Heart left ventricle (tissue), 16 donors: ENCODE measurements around the gene TALDO1. TPM values are rescaled to one million over a fixed set of nuclear protein-coding genes. Genes with fewer than 3 reads are reported as not detected.

Experiments
- ATAC-seq, 4 donors: fragments of 200-7000 bp; cut with Tn5 transposase; one replicate each; pipeline ENCODE4 v1.9.1; 2020 to 2022; ENCODE audit warnings: moderate library complexity in 4 of 4, mild to moderate bottlenecking in 3 of 4, moderate number of reproducible peaks in 1 of 4
- DNase-seq, 5 donors: peaks; one replicate each; pipeline ENCODE4 v3.0.0-alpha.2; 2020
- H3K27ac ChIP-seq, 12 donors: fragments of 200-600 bp; sonication (generic) in 4 of 12; one replicate each; pipeline versions ENCODE4 v1.5.0 to v1.8.0; 2016 to 2022; ENCODE audit warnings: mild to moderate bottlenecking in 2 of 12
- H3K27me3 ChIP-seq, 9 donors: fragments of 200-600 bp; sonication (generic) in 2 of 9; one replicate each; pipeline versions ENCODE4 v1.5.1 to v1.8.0; 2016 to 2022; ENCODE audit warnings: mild to moderate bottlenecking in 3 of 9
- H3K36me3 ChIP-seq, 9 donors: fragments of 200-600 bp; sonication (generic) in 2 of 9; one replicate each; pipeline versions ENCODE4 v1.5.0 to v1.8.0; 2018 to 2022; ENCODE audit warnings: mild to moderate bottlenecking in 2 of 9
- H3K4me1 ChIP-seq, 12 donors: fragments of 200-600 bp; sonication (generic) in 4 of 12; one replicate each; pipeline versions ENCODE4 v1.5.0 to v1.8.0; 2016 to 2022; ENCODE audit warnings: mild to moderate bottlenecking in 3 of 12
- H3K4me3 ChIP-seq, 12 donors: fragments of 200-600 bp; sonication (generic) in 4 of 12; one replicate each; pipeline versions ENCODE4 v1.5.0 to v1.8.0; 2017 to 2022; ENCODE audit warnings: mild to moderate bottlenecking in 9 of 12, moderate library complexity in 4 of 12
- H3K9me3 ChIP-seq, 12 donors: fragments of 200-600 bp; sonication (generic) in 4 of 12; one replicate each; pipeline versions ENCODE4 v1.5.0 to v1.8.0; 2016 to 2022; ENCODE audit warnings: mild to moderate bottlenecking in 1 of 12
- CTCF ChIP-seq, 12 donors: fragments of 200-600 bp; sonication (generic) in 4 of 12; IDR thresholded peaks; one replicate each; pipeline versions ENCODE4 v1.5.0 to v1.8.0; 2018 to 2022; ENCODE audit warnings: antibody characterized with exemption in 12 of 12, mild to moderate bottlenecking in 5 of 12
- POLR2A ChIP-seq, 2 donors: fragments of 450-650 bp; IDR thresholded peaks; one replicate each; pipeline ENCODE4 v1.6.1; 2017; ENCODE audit warnings: antibody characterized with exemption in 2 of 2, mild to moderate bottlenecking in 2 of 2, moderate library complexity in 2 of 2
- WGBS, 4 donors: extraction: QIAGEN DNeasy Blood & Tissue Kit in 2 of 4; methylation state at CpG; one replicate each; pipeline versions ENCODE4 v1.1.5 to v1.1.7; 2013 to 2018; 5-methylcytosine and 5-hydroxymethylcytosine counted together
- intact Hi-C, 10 donors: fragments of 100-400 bp; cut with DNase I; formaldehyde crosslinking; loops; one replicate each; pipeline versions ENCODE4 v1.11.1 to v1.14.2; 2022
- polyA plus RNA-seq, 2 donors: library from polyadenylated mRNA; stranded (reverse); fragments of 200-250 nt; gene quantifications; one replicate each; pipeline ENCODE4 v1.2.3, GENCODE V29; 2013
- total RNA-seq, 9 donors: library from RNA; depleted of rRNA in 2 of 9; stranded (reverse); fragments of >200 nt in 2 of 9; fragmentation: NEBNext Ultra II Directional in 3 of 9; extraction: Animal tissue kit (Norgen Biotek cat#: 25700) in 3 of 9; gene quantifications; one replicate each; pipeline versions ENCODE4 v1.1.0 to v1.2.4, GENCODE V29; 2016 to 2023
- donor health status: ischemic (EF 13 %, LVEDD 7.1; RV severe dilation, severe dysfunction).
- donor health status: healthy with polysubstance abuse.
- donor health status: DM: no; HTN: yes; CAD: no.
- donor health status: DM: no; HTN: no; CAD: no.
- donor health status: ischemic (EF 25% LVEDD 6.9; RV normal size, moderate dysfunction).
- donor health status: ischemic (EF 25% LVEDD 5.7; RV mildly dilated, moderate dysfunction).
- donor health status: healthy.
- donor health status: DM: yes; HTN: yes; CAD: no.
- donor health status: ischemic (EF 35%, LVEDD 5.7; RV mildly dilated, moderate dysfunction).
- donor health status: nonischemic (EF 11% LVEDD 7.7; RV severe dilation, severe dysfunction).
- donor health status: DM: yes; HTN: yes; CAD: no.
- donor health status: PGD.
- donor health status: ischemic (EF 29% LVEDD 5.4; RV normal size, mild dysfunction).
- donor health status: nonischemic (EF 23%, LVEDD 6.1; RV moderate dilation, normal function).

Gene TALDO1
- total and polyA plus RNA-seq, 11 donors = 66.9 to 145 (median 105) TPM

GRCh38 chr11:797296-798092 lies 50.2 kb downstream of the TALDO1 start:
- peak; percentile 17 to 59 (median 50) for ATAC-seq
- TF ChIP-seq POLR2A (IDR thresholded peaks at IDR 0.05) = no peak
- no peak for TF ChIP-seq CTCF (IDR thresholded peaks at IDR 0.05)
- 1% methylated on average over 31 to 57 of the region's 57 CpGs for WGBS, 4 donors
- H3K36me3 ChIP-seq = peaks cover 0 to 34% (median 6%) of the 10 kb centered on the region in 9 donors
- H3K27me3 ChIP-seq = no peaks in the 10 kb centered on the region
- intact Hi-C loops = loop anchor here in 2 of 10 donors (1.0 to 10.0 kb wide), 3 partner anchors 20 to 115 kb away; partner anchors contain the start of genes CHID1 (in 1 of the 2) and GATD1 (in 1 of the 2)
- peak overlapping the region; percentile 37 to 88 (median 84) for H3K27ac ChIP-seq
- no peaks in the 10 kb centered on the region for H3K9me3 ChIP-seq
- peaks cover 6 to 40% (median 24%) of the 10 kb centered on the region in 12 donors for H3K4me1 ChIP-seq
- peak overlapping the region; percentile 50 to 89 (median 78) for H3K4me3 ChIP-seq
- peak; percentile 73 to 83 (median 76) for DNase-seq

DNA sequence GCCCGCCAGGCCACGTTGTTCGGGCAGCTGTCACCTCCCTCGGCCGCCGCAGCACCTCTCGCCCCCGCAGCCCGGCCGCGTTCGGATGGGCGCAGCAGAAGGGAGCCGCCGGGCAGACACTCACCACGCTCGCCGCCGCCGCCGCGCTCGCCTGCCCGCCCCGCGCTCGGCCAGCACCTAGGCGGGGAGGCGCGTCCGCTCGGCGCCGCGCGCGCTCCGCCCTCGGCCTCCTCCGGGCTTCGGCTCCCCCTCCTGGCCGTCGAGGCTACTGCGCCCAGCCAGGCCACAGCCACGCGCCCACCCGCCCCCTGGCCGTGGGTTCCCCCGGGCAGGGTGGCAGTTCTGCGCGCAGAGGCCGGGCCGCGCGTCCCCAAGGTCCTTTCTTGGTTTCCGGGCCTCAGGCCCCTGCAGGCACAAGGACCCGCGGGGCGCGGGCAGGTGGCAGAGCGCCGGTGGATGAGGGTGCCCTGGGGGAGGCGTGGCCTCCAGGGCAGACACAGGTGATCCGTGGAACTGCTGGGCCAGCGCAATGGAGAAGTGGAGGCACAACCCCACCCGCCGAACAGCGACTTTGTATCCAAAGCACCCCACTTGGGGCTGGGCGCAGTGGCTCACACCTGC lies 50.9 kb downstream of the TALDO1 start, which contains the start of gene SLC25A22:
TSS of gene SLC25A22 (minus strand) at position 189 of the 621 bp plus-strand sequence. CDS start 3,275 bp downstream, outside the sequence.
- Histone ChIP-seq H3K36me3 (peaks cover 0 to 38% (median 8%) of the 10 kb centered on the region in 9 donors), H3K27me3 (no peaks in the 10 kb centered on the region), H3K4me3 (peak within 1 kb of the TSS; percentile 50 to 89 (median 78)), H3K9me3 (no peaks in the 10 kb centered on the region), H3K4me1 (peaks cover 6 to 40% (median 24%) of the 10 kb centered on the region in 12 donors), H3K27ac (peak within 1 kb of the TSS; percentile 37 to 88 (median 84))
- TF ChIP-seq POLR2A (IDR thresholded peaks at IDR 0.05) (peak in 1 of 2 donors; percentile 15), CTCF (IDR thresholded peaks at IDR 0.05) (peak; percentile 61 to 96 (median 81))
- DNase-seq (peak; percentile 74 to 90 (median 80)), ATAC-seq (peak; percentile 21 to 77 (median 56))
- intact Hi-C loops = loop anchor here in 2 of 10 donors (1.0 to 10.0 kb wide), 3 partner anchors 21 to 114 kb away; partner anchors contain the start of genes CHID1 (in 1 of the 2) and GATD1 (in 1 of the 2)
- 2 to 7% (median 5%) methylated on average over 14 to 69 of the region's 69 CpGs for WGBS, 4 donors

GRCh38 chr11:799641-800316 lies 52.5 kb downstream of the TALDO1 start:
- intact Hi-C loops = loop anchor here in 2 of 10 donors (5.0 to 10.0 kb wide), 3 partner anchors 65 to 445 kb away; partner anchors contain the start of gene CHID1 (in 1 of the 2)
- no peak overlapping the region for H3K4me3 ChIP-seq
- H3K27ac ChIP-seq = no peak overlapping the region
- no peaks in the 10 kb centered on the region for H3K9me3 ChIP-seq
- H3K4me1 ChIP-seq = peaks cover 10 to 51% (median 35%) of the 10 kb centered on the region in 12 donors
- 94 to 97% (median 94%) methylated on average over 25 to 32 of the region's 32 CpGs for WGBS, 4 donors
- DNase-seq = no peak
- ATAC-seq = no peak
- H3K36me3 ChIP-seq = peaks cover 0 to 38% (median 9%) of the 10 kb centered on the region in 9 donors
- H3K27me3 ChIP-seq = no peaks in the 10 kb centered on the region
- no peak for TF ChIP-seq CTCF (IDR thresholded peaks at IDR 0.05)
